GM18520 (cell line): ENCODE data around the gene CLEC2A.

ENCODE experiments used
- ATAC-seq: cut with Tn5 transposase; IDR thresholded peaks from one replicate; pipeline ENCODE4 v1.9.1; 2021; ENCODE audit not compliant: unreplicated experiment

CLEC2A gene

GRCh38 chr12:9935026-9935425, 2.9 kb upstream of the CLEC2A start:
- ATAC-seq, result no peak

GRCh38 chr12:9933958-9934357, 1.8 kb upstream of the CLEC2A start:
- no peak for ATAC-seq

- no peak for ATAC-seq
Measured at GRCh38 chr12:9931245-9931644, 925 bp downstream of the CLEC2A start.

- no peak for ATAC-seq
Measured at GRCh38 chr12:9928607-9929006, 3.6 kb downstream of the CLEC2A start.

- ATAC-seq, result no peak
Measured at GRCh38 chr12:9926876-9927275, 5.3 kb downstream of the CLEC2A start.

- ATAC-seq, result no peak
Measured at GRCh38 chr12:9925705-9926393, 6.3 kb downstream of the CLEC2A start.

- ATAC-seq, result no peak
Measured at GRCh38 chr12:9922429-9922828, 9.7 kb downstream of the CLEC2A start.

GRCh38 chr12:9920451-9920850, 11.7 kb downstream of the CLEC2A start:
- no peak for ATAC-seq

- no peak for ATAC-seq
Measured at GRCh38 chr12:9919443-9919842, 12.7 kb downstream of the CLEC2A start.

- ATAC-seq, result no peak
Measured at GRCh38 chr12:9911708-9912107, 20.5 kb downstream of the CLEC2A start.

GRCh38 chr12:9910716-9911421, 21.3 kb downstream of the CLEC2A start:
- ATAC-seq, result no peak

GRCh38 chr12:9909724-9910123, 22.4 kb downstream of the CLEC2A start:
- no peak for ATAC-seq

- ATAC-seq, result no peak
Measured at GRCh38 chr12:9908350-9908749, 23.8 kb downstream of the CLEC2A start.

GRCh38 chr12:9907769-9908168, 24.4 kb downstream of the CLEC2A start:
- ATAC-seq, result no peak

GRCh38 chr12:9906873-9907272, 25.3 kb downstream of the CLEC2A start:
- no peak for ATAC-seq

GRCh38 chr12:9902539-9903228, 29.5 kb downstream of the CLEC2A start:
- no peak for ATAC-seq

- ATAC-seq, result no peak
Measured at GRCh38 chr12:9900930-9901329, 31.2 kb downstream of the CLEC2A start.

GRCh38 chr12:9899209-9899608, 33.0 kb downstream of the CLEC2A start:
- ATAC-seq, result no peak

GRCh38 chr12:9897535-9897934, 34.6 kb downstream of the CLEC2A start:
- ATAC-seq, result no peak

GRCh38 chr12:9895215-9895971, 36.8 kb downstream of the CLEC2A start:
- ATAC-seq, result no peak

- no peak for ATAC-seq
Measured at GRCh38 chr12:9888665-9889273, 43.4 kb downstream of the CLEC2A start.
